ENCODE data around the gene CEP78.

GRCh38 chr9:78215706-78216105, 20.2 kb upstream of the CEP78 start:
- TF ChIP-seq, protein P1, sequence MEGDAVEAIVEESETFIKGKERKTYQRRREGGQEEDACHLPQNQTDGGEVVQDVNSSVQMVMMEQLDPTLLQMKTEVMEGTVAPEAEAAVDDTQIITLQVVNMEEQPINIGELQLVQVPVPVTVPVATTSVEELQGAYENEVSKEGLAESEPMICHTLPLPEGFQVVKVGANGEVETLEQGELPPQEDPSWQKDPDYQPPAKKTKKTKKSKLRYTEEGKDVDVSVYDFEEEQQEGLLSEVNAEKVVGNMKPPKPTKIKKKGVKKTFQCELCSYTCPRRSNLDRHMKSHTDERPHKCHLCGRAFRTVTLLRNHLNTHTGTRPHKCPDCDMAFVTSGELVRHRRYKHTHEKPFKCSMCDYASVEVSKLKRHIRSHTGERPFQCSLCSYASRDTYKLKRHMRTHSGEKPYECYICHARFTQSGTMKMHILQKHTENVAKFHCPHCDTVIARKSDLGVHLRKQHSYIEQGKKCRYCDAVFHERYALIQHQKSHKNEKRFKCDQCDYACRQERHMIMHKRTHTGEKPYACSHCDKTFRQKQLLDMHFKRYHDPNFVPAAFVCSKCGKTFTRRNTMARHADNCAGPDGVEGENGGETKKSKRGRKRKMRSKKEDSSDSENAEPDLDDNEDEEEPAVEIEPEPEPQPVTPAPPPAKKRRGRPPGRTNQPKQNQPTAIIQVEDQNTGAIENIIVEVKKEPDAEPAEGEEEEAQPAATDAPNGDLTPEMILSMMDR (conservative IDR thresholded peaks at IDR 0.05; ENCODE audit: low read length): no peak
- no peak for TF ChIP-seq EZH2phosphoT487 (IDR thresholded peaks at IDR 0.05; ENCODE audit: borderline replicate concordance)

Measured in Loucy (cell line).